Measurements from ENCODE around the gene MRPL37.

DNA sequence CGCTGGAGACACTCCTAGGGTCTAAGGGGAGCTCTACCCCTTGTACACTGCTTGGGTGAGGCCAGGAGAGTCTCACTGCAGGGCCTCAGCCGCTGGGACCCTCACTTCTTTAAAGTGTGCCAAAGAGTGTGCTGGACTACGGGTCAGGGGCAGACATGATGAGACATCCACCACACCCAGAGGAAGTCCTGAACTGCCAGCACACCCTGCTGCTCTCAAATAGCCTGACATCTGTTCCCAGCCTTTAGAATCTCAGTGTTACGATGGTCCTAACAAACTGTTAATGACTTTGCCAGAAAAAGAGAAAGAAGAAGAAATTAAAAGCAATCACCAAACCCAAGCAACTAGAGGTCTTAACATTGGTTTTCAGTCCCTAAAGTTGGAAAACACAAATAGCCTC is 49.0 kb downstream of the MRPL37 start:
- TF ChIP-seq, protein P1, sequence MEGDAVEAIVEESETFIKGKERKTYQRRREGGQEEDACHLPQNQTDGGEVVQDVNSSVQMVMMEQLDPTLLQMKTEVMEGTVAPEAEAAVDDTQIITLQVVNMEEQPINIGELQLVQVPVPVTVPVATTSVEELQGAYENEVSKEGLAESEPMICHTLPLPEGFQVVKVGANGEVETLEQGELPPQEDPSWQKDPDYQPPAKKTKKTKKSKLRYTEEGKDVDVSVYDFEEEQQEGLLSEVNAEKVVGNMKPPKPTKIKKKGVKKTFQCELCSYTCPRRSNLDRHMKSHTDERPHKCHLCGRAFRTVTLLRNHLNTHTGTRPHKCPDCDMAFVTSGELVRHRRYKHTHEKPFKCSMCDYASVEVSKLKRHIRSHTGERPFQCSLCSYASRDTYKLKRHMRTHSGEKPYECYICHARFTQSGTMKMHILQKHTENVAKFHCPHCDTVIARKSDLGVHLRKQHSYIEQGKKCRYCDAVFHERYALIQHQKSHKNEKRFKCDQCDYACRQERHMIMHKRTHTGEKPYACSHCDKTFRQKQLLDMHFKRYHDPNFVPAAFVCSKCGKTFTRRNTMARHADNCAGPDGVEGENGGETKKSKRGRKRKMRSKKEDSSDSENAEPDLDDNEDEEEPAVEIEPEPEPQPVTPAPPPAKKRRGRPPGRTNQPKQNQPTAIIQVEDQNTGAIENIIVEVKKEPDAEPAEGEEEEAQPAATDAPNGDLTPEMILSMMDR (IDR thresholded peaks at IDR 0.05): no peak
- TF ChIP-seq POLR2A (IDR thresholded peaks at IDR 0.05): no peak

Measured in right lobe of liver (tissue), 4 donors.